IMR-90 (cell line): ENCODE data around the gene MTHFD2. TPM values are rescaled to one million over a fixed set of nuclear protein-coding genes. Genes with fewer than 3 reads are reported as not detected.

Experiments
- ATAC-seq: fragments of 200-7000 bp; cut with Tn5 transposase; 2 replicates; pipeline ENCODE4 v1.9.1; 2020; ENCODE audit warnings: low read depth, mild to moderate bottlenecking, moderate library complexity
- BruUV-seq: library from RNA; stranded (reverse); fragments of 400-500 nt; replicated peaks from 2 replicates; lab custom pipeline; 2021; lab: Mats Ljungman, UMichigan
- CTCF ChIA-PET: fragments of 300-600 bp; formaldehyde crosslinking; extraction: SDS; loops from one replicate; lab custom pipeline; 2021; ENCODE audit warnings: antibody characterized with exemption; lab: Yijun Ruan, JAX
- POLR2A ChIA-PET: fragments of 300-600 bp; sonication (Branson Sonifier 250); formaldehyde crosslinking; loops from one replicate; lab custom pipeline; 2022; ENCODE audit warnings: antibody characterized with exemption; ENCODE audit not compliant: unreplicated experiment; lab: Charles Lee
- DNase-seq: peaks from one replicate; pipeline ENCODE4 v3.0.0; 2013
- H2AFZ ChIP-seq: replicated peaks from 2 replicates; pipeline ENCODE3; 2013; ENCODE audit warnings: low read length, mild to moderate bottlenecking; ENCODE audit not compliant: poor library complexity
- H2AK5ac ChIP-seq: 2 replicates; pipeline ENCODE4 v1.6.1; 2013; ENCODE audit warnings: low read depth, low read length, inconsistent platforms
- H2AK9ac ChIP-seq: replicated peaks from 2 replicates; pipeline ENCODE3; 2013; ENCODE audit warnings: mild to moderate bottlenecking, low read depth, low read length, moderate library complexity; ENCODE audit not compliant: poor library complexity
- H2BK120ac ChIP-seq: 2 replicates; pipeline ENCODE4 v1.6.1; 2013; ENCODE audit warnings: low read depth, low read length, inconsistent platforms
- H2BK15ac ChIP-seq: 3 replicates; pipeline ENCODE4 v1.6.1; 2013; ENCODE audit warnings: low read depth, low read length, inconsistent platforms
- H2BK20ac ChIP-seq: 2 replicates; pipeline ENCODE4 v1.6.1; 2013; ENCODE audit warnings: low read depth, mild to moderate bottlenecking, inconsistent platforms, low read length, moderate library complexity
- H2BK5ac ChIP-seq: 2 replicates; pipeline ENCODE4 v1.6.1; 2013; ENCODE audit warnings: mild to moderate bottlenecking, low read depth, low read length, inconsistent platforms; ENCODE audit not compliant: poor library complexity, severe bottlenecking
- H3K14ac ChIP-seq: replicated peaks from 2 replicates; pipeline ENCODE4 v1.6.1; 2013; ENCODE audit warnings: low read depth, low read length, inconsistent platforms
- H3K18ac ChIP-seq: 2 replicates; pipeline ENCODE4 v1.6.1; 2013; ENCODE audit warnings: low read depth, low read length, control low read depth
- H3K23ac ChIP-seq: 2 replicates; pipeline ENCODE4 v1.6.1; 2013; ENCODE audit warnings: low read depth, low read length, inconsistent platforms
- H3K27ac ChIP-seq: 2 replicates; pipeline ENCODE4 v1.5.1; 2013; ENCODE audit warnings: mild to moderate bottlenecking, control low read depth, low read length; ENCODE audit not compliant: insufficient read depth
- H3K27me3 ChIP-seq: 2 replicates; pipeline ENCODE4 v1.6.1; 2013; ENCODE audit warnings: low read length; ENCODE audit not compliant: control insufficient read depth, insufficient read depth
- H3K36me3 ChIP-seq: 2 replicates; pipeline ENCODE4 v1.6.1; 2013; ENCODE audit warnings: low read length, mixed read lengths; ENCODE audit not compliant: control insufficient read depth, insufficient read depth
- H3K4ac ChIP-seq: 2 replicates; pipeline ENCODE4 v1.6.1; 2013; ENCODE audit warnings: low read depth, low read length, inconsistent platforms
- H3K4me1 ChIP-seq: 2 replicates; pipeline ENCODE4 v1.6.1; 2013; ENCODE audit warnings: low read length, mixed read lengths; ENCODE audit not compliant: control insufficient read depth, insufficient read depth
- H3K4me2 ChIP-seq: 2 replicates; pipeline ENCODE4 v1.6.1; 2013; ENCODE audit warnings: low read depth, mild to moderate bottlenecking, control low read depth, low read length, moderate library complexity
- H3K4me3 ChIP-seq: 2 replicates; pipeline ENCODE4 v1.5.1; 2013; ENCODE audit warnings: low read depth, mild to moderate bottlenecking, control low read depth, low read length, moderate library complexity; ENCODE audit not compliant: insufficient read depth
- H3K56ac ChIP-seq: 2 replicates; pipeline ENCODE4 v1.6.1; 2013; ENCODE audit warnings: low read length, inconsistent platforms; ENCODE audit not compliant: insufficient read depth; ENCODE audit errors: extremely low read depth
- H3K79me1 ChIP-seq, 2 experiments: 2 replicates each; pipeline ENCODE4 v1.6.1; 2013; ENCODE audit warnings: low read length in 2 of 2, inconsistent platforms in 1 of 2, low read depth in 1 of 2
- H3K9ac ChIP-seq: 2 replicates; pipeline ENCODE4 v1.6.1; 2013; ENCODE audit warnings: low read depth, low read length, control low read depth
- H3K9me1 ChIP-seq: 2 replicates; pipeline ENCODE4 v1.6.1; 2013; ENCODE audit warnings: low read length, inconsistent platforms; ENCODE audit not compliant: insufficient read depth
- H3K9me3 ChIP-seq: 2 replicates; pipeline ENCODE4 v1.6.1; 2013; ENCODE audit warnings: low read length; ENCODE audit not compliant: control insufficient read depth, insufficient read depth
- H4K20me1 ChIP-seq: 2 replicates; pipeline ENCODE4 v1.6.1; 2013; ENCODE audit warnings: low read length, inconsistent platforms; ENCODE audit not compliant: insufficient read depth
- H4K5ac ChIP-seq: 2 replicates; pipeline ENCODE4 v1.6.1; 2013; ENCODE audit warnings: mild to moderate bottlenecking, low read depth, low read length, control low read depth
- H4K8ac ChIP-seq, 2 experiments: 2 replicates each; pipeline ENCODE4 v1.6.1; 2013; ENCODE audit warnings: low read depth in 2 of 2, low read length in 2 of 2, control low read depth in 1 of 2, inconsistent platforms in 1 of 2
- H4K91ac ChIP-seq: 2 replicates; pipeline ENCODE4 v1.6.1; 2013; ENCODE audit warnings: low read depth, low read length, inconsistent platforms; ENCODE audit not compliant: insufficient read depth
- CHD1 ChIP-seq: IDR thresholded peaks from 2 replicates; pipeline ENCODE4 v1.6.1; 2012; ENCODE audit warnings: low read depth, low read length, improper control_type of control experiment
- CTCF ChIP-seq: conservative IDR thresholded peaks from 2 replicates; pipeline ENCODE4 v1.5.1; 2012; ENCODE audit warnings: mild to moderate bottlenecking, low read depth, low read length, improper control_type of control experiment
- ELK1 ChIP-seq: fragments of 150-350 bp; IDR thresholded peaks from 2 replicates; pipeline ENCODE4 v1.6.1; 2016; ENCODE audit warnings: low read depth, mild to moderate bottlenecking, low read length, moderate library complexity, borderline replicate concordance
- FOS ChIP-seq: fragments of 150-350 bp; IDR thresholded peaks from 2 replicates; pipeline ENCODE4 v1.6.1; 2016; ENCODE audit warnings: low read depth, low read length
- MAZ ChIP-seq: IDR thresholded peaks from 2 replicates; pipeline ENCODE4 v1.6.1; 2012; ENCODE audit warnings: low read depth, mild to moderate bottlenecking, low read length, improper control_type of control experiment, moderate library complexity, borderline replicate concordance
- MXI1 ChIP-seq: IDR thresholded peaks from 2 replicates; pipeline ENCODE4 v1.6.1; 2012; ENCODE audit warnings: low read depth, mild to moderate bottlenecking, low read length, moderate library complexity, borderline replicate concordance
- NFE2L2 ChIP-seq: fragments of 150-350 bp; IDR thresholded peaks from 2 replicates; pipeline ENCODE4 v1.6.1; 2016; ENCODE audit warnings: low read depth, mild to moderate bottlenecking, low read length
- RAD21 ChIP-seq: IDR thresholded peaks from 2 replicates; pipeline ENCODE4 v1.6.1; 2012; ENCODE audit warnings: low read length, improper control_type of control experiment
- RCOR1 ChIP-seq: IDR thresholded peaks from 2 replicates; pipeline ENCODE4 v1.6.1; 2012; ENCODE audit warnings: mild to moderate bottlenecking, low read length, improper control_type of control experiment; ENCODE audit not compliant: insufficient replicate concordance
- SMC3 ChIP-seq: fragments of 150-350 bp; IDR thresholded peaks from 2 replicates; pipeline ENCODE4 v1.6.1; 2016; ENCODE audit warnings: low read depth, mild to moderate bottlenecking, antibody characterized with exemption, low read length, moderate library complexity
- USF2 ChIP-seq: fragments of 150-350 bp; IDR thresholded peaks from 2 replicates; pipeline ENCODE4 v1.6.1; 2017; ENCODE audit warnings: mild to moderate bottlenecking, antibody characterized with exemption, low read length, low read depth
- WGBS, 2 experiments: methylation state at CpG; one replicate each; pipeline versions ENCODE4 v1.1.5 to v1.1.7; 2013; ENCODE audit warnings: missing lambda C conversion rate in 2 of 2; ENCODE audit not compliant: insufficient read length in 1 of 2; ENCODE audit errors: extremely low coverage in 2 of 2; 5-methylcytosine and 5-hydroxymethylcytosine counted together
- dilution Hi-C: fragments of 300-500 bp; cut with HindIII; formaldehyde crosslinking; loops from one replicate; pipeline ENCODE4 v1.14.3; 2018; ENCODE audit warnings: low sequenced_read_pairs; ENCODE audit not compliant: unreplicated experiment
- in situ Hi-C: fragments of 300-500 bp; cut with MboI; formaldehyde crosslinking; loops from 3 replicates; pipeline ENCODE4 v1.14.3; 2019; ENCODE audit warnings: low sequenced_read_pairs, inconsistent platforms, mixed read lengths
- intact Hi-C: fragments of 100-400 bp; cut with micrococcal nuclease; formaldehyde crosslinking; loops from 2 replicates; pipeline ENCODE4 v1.10.0; 2022
- polyA plus RNA-seq, 3 experiments: library from polyadenylated mRNA; depleted of rRNA; stranded (reverse); fragments of >200 nt; gene quantifications; 2 replicates each; pipeline ENCODE4 v1.2.3, GENCODE V29; 2012; ENCODE audit warnings: low replicate concordance in 1 of 3
- total RNA-seq: library from RNA; depleted of rRNA; stranded (reverse); fragments of >200 nt; gene quantifications from 2 replicates; pipeline ENCODE4 v1.2.3, GENCODE V29; 2012

Gene MTHFD2
- total and polyA plus RNA-seq, 2 of the 4 experiments (the other 2 are of a cell fraction): 66.8 to 122 TPM

GRCh38 chr2:74221604-74222299 is 23.3 kb downstream of the MTHFD2 start:
- WGBS, 2 experiments: no CpG with 5 or more reads among the region's 6 CpGs
- no peak overlapping the region for H3K23ac ChIP-seq
- peaks cover 11% of the 10 kb centered on the region for H3K36me3 ChIP-seq
- BruUV-seq: no TSS peak
- no peaks in the 10 kb centered on the region for H3K9me3 ChIP-seq
- no peak overlapping the region for H3K56ac ChIP-seq
- H3K18ac ChIP-seq: no peak overlapping the region
- H3K27me3 ChIP-seq: no peaks in the 10 kb centered on the region
- in situ Hi-C loops: no loop called here
- H3K27ac ChIP-seq: no peak overlapping the region
- no peak overlapping the region for H3K9ac ChIP-seq
- peaks cover 2% of the 10 kb centered on the region; the same call in 1 of the 2 replicates for H3K4me1 ChIP-seq
- peaks cover 7% of the 10 kb centered on the region; the same call in 1 of the 2 replicates for H3K9me1 ChIP-seq
- TF ChIP-seq USF2 (no peak), MAZ (no peak), NFE2L2 (no peak), RCOR1 (no peak), RAD21 (no peak), SMC3 (no peak), FOS (no peak), MXI1 (no peak), CHD1 (no peak), CTCF (no peak), ELK1 (no peak)
- no peak overlapping the region for H4K8ac ChIP-seq
- peaks cover 0 to 13% of the 10 kb centered on the region in 2 experiments; a peak in 2 of 4 replicates for H3K79me1 ChIP-seq
- dilution Hi-C loops: no loop called here
- H2BK5ac ChIP-seq: no peak overlapping the region
- no peak overlapping the region for H2BK20ac ChIP-seq
- no peak overlapping the region for H2BK120ac ChIP-seq
- H4K20me1 ChIP-seq: peaks cover 17% of the 10 kb centered on the region
- H2AK9ac ChIP-seq: no peak overlapping the region
- intact Hi-C loops: no loop called here
- ATAC-seq (no peak), DNase-seq (no peak)
- ChIA-PET CTCF (no interaction called here), POLR2A (no interaction called here)
- H3K4me2 ChIP-seq: no peak overlapping the region
- H3K4ac ChIP-seq: no peak overlapping the region
- H2AK5ac ChIP-seq: no peak overlapping the region
- no peak overlapping the region for H4K5ac ChIP-seq
- H2BK15ac ChIP-seq: no peak overlapping the region
- H3K14ac ChIP-seq: no peak overlapping the region
- no peak overlapping the region for H3K4me3 ChIP-seq
- H2AFZ ChIP-seq: no peak overlapping the region
- no peak overlapping the region for H4K91ac ChIP-seq
